Activated CD8-positive, alpha-beta memory T cell treated with anti-CD3 and anti-CD28 coated beads, Interleukin-2, amount 50 U/mL, for 24 hours (primary cell): Measurements from ENCODE around the gene C13orf46.

Source experiments
- DNase-seq: peaks from one replicate; pipeline ENCODE4 v3.0.0-alpha.2; 2020; ENCODE audit errors: extremely low read depth

Gene C13orf46

DNA sequence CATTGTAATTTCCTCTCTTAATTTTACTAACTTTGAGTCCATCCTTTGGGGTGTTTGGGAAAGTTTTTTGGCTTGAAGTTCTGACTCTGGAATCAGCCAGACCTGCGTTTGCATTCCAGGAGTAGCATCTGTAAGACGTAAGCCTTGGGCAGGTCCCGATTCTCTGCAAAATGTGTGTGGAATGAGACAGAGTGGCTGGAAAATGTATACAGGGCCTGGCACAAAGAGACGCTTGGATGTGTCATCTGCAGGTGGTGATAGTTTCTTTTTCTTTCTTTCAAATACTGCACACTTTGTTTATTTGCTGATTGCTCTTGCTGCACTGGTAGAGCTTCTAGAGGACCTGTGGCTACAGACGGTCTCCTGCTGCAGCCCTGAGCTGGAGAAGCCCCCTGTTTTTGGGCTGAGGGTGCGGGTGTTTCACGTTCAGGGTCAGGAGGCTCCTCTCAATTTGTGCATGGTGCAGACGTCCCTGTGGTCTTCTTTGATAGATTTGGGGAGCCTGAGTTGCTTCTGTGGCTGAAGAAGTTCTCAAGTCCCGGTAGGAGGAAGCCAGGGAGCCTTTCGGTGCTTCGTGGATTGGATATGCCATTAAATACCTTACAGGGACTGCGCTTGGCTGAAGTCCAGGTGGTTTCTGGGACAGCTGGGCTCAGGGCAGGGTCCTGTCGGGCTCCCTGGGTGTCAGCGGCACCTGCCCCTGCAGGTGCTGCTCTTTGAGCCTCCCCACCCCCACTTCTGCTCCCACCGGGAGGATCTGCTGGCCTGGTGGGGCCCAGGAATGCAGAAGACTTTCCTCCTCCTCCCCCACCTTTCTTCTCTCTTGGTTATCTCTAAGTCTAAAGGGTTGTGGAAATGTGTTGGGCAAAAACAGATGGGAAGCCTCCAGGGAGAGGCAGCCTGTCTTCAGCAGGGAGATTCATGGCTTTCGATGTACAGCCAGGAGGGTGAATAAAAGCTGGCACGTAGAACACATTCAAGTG lies 66.0 kb downstream of the C13orf46 start:
- DNase-seq: no peak

DNA sequence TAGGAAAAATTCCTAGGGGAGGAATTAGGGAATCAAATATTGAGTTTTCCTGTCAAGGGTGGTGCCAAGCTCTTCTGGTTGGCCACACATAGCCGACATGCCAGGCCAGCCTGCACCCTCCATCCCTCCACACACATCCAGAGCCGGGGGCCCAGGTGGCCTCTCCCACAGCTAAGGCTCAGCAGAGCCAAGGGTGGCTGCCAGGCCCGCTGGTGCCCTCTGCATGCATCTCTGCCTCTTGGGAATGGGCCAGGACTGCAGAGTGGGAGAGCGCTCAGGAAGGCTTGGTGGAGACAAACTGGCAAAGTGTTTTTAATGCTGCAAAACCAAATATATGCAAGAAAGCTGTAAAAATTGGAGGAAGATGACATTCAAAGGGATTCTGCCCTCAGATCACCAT lies 67.3 kb downstream of the C13orf46 start:
- DNase-seq: no peak

- no peak for DNase-seq
Observed at GRCh38 chr13:113905942-113906341, 67.9 kb downstream of the C13orf46 start.

DNA sequence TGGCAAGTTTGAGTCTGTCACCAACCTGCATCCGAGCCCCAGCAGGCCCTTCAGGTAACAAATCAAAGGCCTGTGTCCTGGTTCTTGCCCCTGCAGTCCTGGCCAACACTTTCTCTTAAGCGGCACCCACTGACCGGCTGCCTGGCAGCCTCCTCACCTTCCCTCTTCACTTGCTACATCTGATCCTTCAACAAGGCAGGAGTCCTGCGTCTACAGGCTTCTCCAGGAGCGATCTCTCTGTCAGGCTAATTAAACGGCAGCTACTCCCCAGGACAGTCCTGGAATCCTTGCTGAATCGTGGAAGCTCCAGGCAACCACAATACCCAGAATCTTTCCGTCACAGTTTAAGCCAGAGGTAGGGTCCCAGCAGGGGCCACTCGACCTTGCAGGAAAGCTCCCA lies 68.9 kb downstream of the C13orf46 start:
- DNase-seq: no peak

- no peak for DNase-seq
Observed at GRCh38 chr13:113904411-113904810, 69.5 kb downstream of the C13orf46 start.

DNA sequence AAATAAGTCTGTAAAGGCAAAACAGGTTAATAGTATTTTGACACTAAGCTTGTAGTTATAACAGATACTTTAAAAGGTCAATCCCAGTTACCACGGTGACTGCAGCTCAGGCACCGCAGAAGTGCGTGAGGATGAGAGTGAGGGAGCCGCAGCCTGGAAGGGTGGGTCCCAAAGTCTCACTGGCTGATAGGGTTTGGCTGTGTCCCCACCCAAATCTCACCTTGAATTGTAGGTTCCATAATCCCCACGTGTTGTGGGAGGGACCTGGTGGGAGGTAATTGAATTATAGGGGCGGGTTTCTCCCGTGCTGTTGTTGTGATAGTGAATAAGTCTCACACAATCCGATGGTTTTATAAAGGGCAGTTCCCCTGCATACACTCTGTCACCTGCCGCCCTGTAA lies 70.0 kb downstream of the C13orf46 start:
- no peak for DNase-seq
